WTC11 (cell line): ENCODE results near the gene FUT2. TPM values are rescaled to one million over a fixed set of nuclear protein-coding genes. Genes with fewer than 3 reads are reported as not detected.

Experiments
- ATAC-seq: fragments of 200-7000 bp; cut with Tn5 transposase; 2 replicates; pipeline ENCODE4 v1.10.0; 2021; ENCODE audit warnings: mild to moderate bottlenecking, moderate library complexity
- CTCF ChIA-PET: fragments of 300-600 bp; sonication (Branson Sonifier 250); formaldehyde crosslinking; loops from one replicate; lab custom pipeline; 2021; ENCODE audit warnings: antibody characterized with exemption; lab: Charles Lee
- POLR2A ChIA-PET: fragments of 350-600 bp; sonication (Branson Sonifier 250); formaldehyde crosslinking; loops from one replicate; lab custom pipeline; 2021; ENCODE audit warnings: antibody characterized with exemption; lab: Charles Lee
- DNase-seq: peaks from one replicate; pipeline ENCODE4 v3.0.0; 2021; ENCODE audit warnings: low spot score
- H3K27ac Mint-ChIP-seq: 2 replicates; pipeline ENCODE4 v1.8.0; 2021; ENCODE audit warnings: mixed read lengths
- H3K27me3 Mint-ChIP-seq: 2 replicates; pipeline ENCODE4 v1.8.0; 2021; ENCODE audit warnings: low read depth, mild to moderate bottlenecking, moderate library complexity, mixed read lengths
- H3K36me3 Mint-ChIP-seq: 2 replicates; pipeline ENCODE4 v1.8.0; 2021; ENCODE audit warnings: mixed read lengths
- H3K4me1 Mint-ChIP-seq: 2 replicates; pipeline ENCODE4 v1.8.0; 2022; ENCODE audit warnings: mixed read lengths
- H3K4me3 Mint-ChIP-seq: 2 replicates; pipeline ENCODE4 v1.8.0; 2021; ENCODE audit warnings: mild to moderate bottlenecking, moderate library complexity, mixed read lengths
- H3K9me3 Mint-ChIP-seq: 2 replicates; pipeline ENCODE4 v1.8.0; 2021; ENCODE audit warnings: mixed read lengths
- ATF2 ChIP-seq: sonication (generic); formaldehyde crosslinking; IDR thresholded peaks from 2 replicates; pipeline ENCODE4 v1.8.1; 2022; ENCODE audit warnings: low read depth, missing genetic modification reagents, borderline replicate concordance
- ATF3 ChIP-seq: sonication (generic); formaldehyde crosslinking; conservative IDR thresholded peaks from 2 replicates; pipeline ENCODE4 v1.8.1; 2022; ENCODE audit warnings: mild to moderate bottlenecking, missing genetic modification reagents
- ATF6 ChIP-seq: sonication (generic); formaldehyde crosslinking; IDR thresholded peaks from 2 replicates; pipeline ENCODE4 v1.8.1; 2023; ENCODE audit warnings: mild to moderate bottlenecking, missing genetic modification reagents
- CBFB ChIP-seq: sonication (generic); formaldehyde crosslinking; IDR thresholded peaks from 2 replicates; pipeline ENCODE4 v1.8.1; 2022; ENCODE audit warnings: mild to moderate bottlenecking, low read depth, missing genetic modification reagents
- FOXJ3 ChIP-seq: sonication (generic); formaldehyde crosslinking; IDR thresholded peaks from 2 replicates; pipeline ENCODE4 v1.9.0; 2021; ENCODE audit warnings: missing genetic modification reagents, mild to moderate bottlenecking, borderline replicate concordance
- GABPB1 ChIP-seq: sonication (generic); formaldehyde crosslinking; IDR thresholded peaks from 2 replicates; pipeline ENCODE4 v1.8.1; 2023; ENCODE audit warnings: mild to moderate bottlenecking, missing genetic modification reagents
- MAX ChIP-seq: sonication (generic); formaldehyde crosslinking; IDR thresholded peaks from 2 replicates; pipeline ENCODE4 v1.8.0; 2022; ENCODE audit warnings: mild to moderate bottlenecking, missing genetic modification reagents
- NFATC4 ChIP-seq: fragments of 250-450 bp; sonication (Bioruptor Pico); IDR thresholded peaks from 2 replicates; pipeline ENCODE4 v1.9.0; 2021; ENCODE audit warnings: mild to moderate bottlenecking
- NFYB ChIP-seq: sonication (generic); formaldehyde crosslinking; conservative IDR thresholded peaks from 2 replicates; pipeline ENCODE4 v1.8.0; 2022; ENCODE audit warnings: low read depth, missing genetic modification reagents
- OVOL2 ChIP-seq: fragments of 250-450 bp; sonication (Bioruptor Pico); IDR thresholded peaks from 2 replicates; pipeline ENCODE4 v1.9.0; 2021; ENCODE audit warnings: mild to moderate bottlenecking, borderline replicate concordance
- PREB ChIP-seq: sonication (generic); formaldehyde crosslinking; IDR thresholded peaks from 2 replicates; pipeline ENCODE4 v1.8.1; 2022; ENCODE audit warnings: mild to moderate bottlenecking, missing genetic modification reagents, moderate library complexity, borderline replicate concordance
- RELA ChIP-seq: sonication (generic); formaldehyde crosslinking; IDR thresholded peaks from 2 replicates; pipeline ENCODE4 v1.8.1; 2022; ENCODE audit warnings: missing genetic modification reagents, mild to moderate bottlenecking, borderline replicate concordance
- TP53 ChIP-seq: sonication (generic); formaldehyde crosslinking; IDR thresholded peaks from 2 replicates; pipeline ENCODE4 v1.8.1; 2023; ENCODE audit warnings: mild to moderate bottlenecking, missing genetic modification reagents
- ZMAT4 ChIP-seq: fragments of 250-450 bp; sonication (Bioruptor Pico); IDR thresholded peaks from 2 replicates; pipeline ENCODE4 v1.9.0; 2021; ENCODE audit warnings: mild to moderate bottlenecking
- total RNA-seq: library from RNA; stranded (reverse); gene quantifications from 3 replicates; pipeline ENCODE4 v1.2.3, GENCODE V29; 2021
- TF ChIP-seq, protein P1 (sequence below): sonication (generic); formaldehyde crosslinking; IDR thresholded peaks from 2 replicates; pipeline ENCODE4 v1.8.1; 2023; ENCODE audit warnings: mild to moderate bottlenecking, missing genetic modification reagents, borderline replicate concordance
- TF ChIP-seq, protein P2 (sequence below): sonication (generic); formaldehyde crosslinking; IDR thresholded peaks from 2 replicates; pipeline ENCODE4 v1.8.1; 2022; ENCODE audit warnings: missing genetic modification reagents, borderline replicate concordance

Gene FUT2
- total RNA-seq, 1 experiment from 2014 or later = 5.9 TPM

GRCh38 chr19:48746110-48746509, 50.3 kb downstream of the FUT2 start:
- Mint-ChIP-seq H3K9me3 (no peaks in the 10 kb centered on the region), H3K4me1 (peaks cover 28% of the 10 kb centered on the region), H3K36me3 (peaks cover 16% of the 10 kb centered on the region; the same call in 1 of the 2 replicates), H3K4me3 (peak overlapping the region; percentile 71), H3K27ac (peak overlapping the region; percentile 97), H3K27me3 (peaks cover 22% of the 10 kb centered on the region)
- no peak for TF ChIP-seq CBFB (CRISPR knock-in tag)
- TF ChIP-seq, protein P1, sequence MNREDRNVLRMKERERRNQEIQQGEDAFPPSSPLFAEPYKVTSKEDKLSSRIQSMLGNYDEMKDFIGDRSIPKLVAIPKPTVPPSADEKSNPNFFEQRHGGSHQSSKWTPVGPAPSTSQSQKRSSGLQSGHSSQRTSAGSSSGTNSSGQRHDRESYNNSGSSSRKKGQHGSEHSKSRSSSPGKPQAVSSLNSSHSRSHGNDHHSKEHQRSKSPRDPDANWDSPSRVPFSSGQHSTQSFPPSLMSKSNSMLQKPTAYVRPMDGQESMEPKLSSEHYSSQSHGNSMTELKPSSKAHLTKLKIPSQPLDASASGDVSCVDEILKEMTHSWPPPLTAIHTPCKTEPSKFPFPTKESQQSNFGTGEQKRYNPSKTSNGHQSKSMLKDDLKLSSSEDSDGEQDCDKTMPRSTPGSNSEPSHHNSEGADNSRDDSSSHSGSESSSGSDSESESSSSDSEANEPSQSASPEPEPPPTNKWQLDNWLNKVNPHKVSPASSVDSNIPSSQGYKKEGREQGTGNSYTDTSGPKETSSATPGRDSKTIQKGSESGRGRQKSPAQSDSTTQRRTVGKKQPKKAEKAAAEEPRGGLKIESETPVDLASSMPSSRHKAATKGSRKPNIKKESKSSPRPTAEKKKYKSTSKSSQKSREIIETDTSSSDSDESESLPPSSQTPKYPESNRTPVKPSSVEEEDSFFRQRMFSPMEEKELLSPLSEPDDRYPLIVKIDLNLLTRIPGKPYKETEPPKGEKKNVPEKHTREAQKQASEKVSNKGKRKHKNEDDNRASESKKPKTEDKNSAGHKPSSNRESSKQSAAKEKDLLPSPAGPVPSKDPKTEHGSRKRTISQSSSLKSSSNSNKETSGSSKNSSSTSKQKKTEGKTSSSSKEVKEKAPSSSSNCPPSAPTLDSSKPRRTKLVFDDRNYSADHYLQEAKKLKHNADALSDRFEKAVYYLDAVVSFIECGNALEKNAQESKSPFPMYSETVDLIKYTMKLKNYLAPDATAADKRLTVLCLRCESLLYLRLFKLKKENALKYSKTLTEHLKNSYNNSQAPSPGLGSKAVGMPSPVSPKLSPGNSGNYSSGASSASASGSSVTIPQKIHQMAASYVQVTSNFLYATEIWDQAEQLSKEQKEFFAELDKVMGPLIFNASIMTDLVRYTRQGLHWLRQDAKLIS (CRISPR knock-in tag) = no peak
- TF ChIP-seq ATF6 (CRISPR knock-in tag) = no peak
- no peak for TF ChIP-seq NFATC4 (CRISPR knock-in tag)
- TF ChIP-seq RELA (CRISPR knock-in tag) = no peak
- TF ChIP-seq GABPB1 (CRISPR knock-in tag) = no peak
- TF ChIP-seq PREB = no peak
- no peak for TF ChIP-seq ATF2 (CRISPR knock-in tag)
- TF ChIP-seq ZMAT4 (CRISPR knock-in tag) = no peak
- TF ChIP-seq TP53 (CRISPR knock-in tag) = no peak
- no peak for ATAC-seq
- CTCF ChIA-PET = interaction anchor here (1.0 to 3.4 kb wide), 9 partner anchors 8 to 247 kb away, joined by 3 to 14 read pairs (median 5); partner anchors contain the start of genes CA11, FUT2, GYS1 and RUVBL2
- DNase-seq = no peak
- POLR2A ChIA-PET = interaction anchor here (1.1 to 1.5 kb wide), 3 partner anchors 21 to 50 kb away, joined by 3 to 5 read pairs (median 5); partner anchors contain the start of gene FUT2

- peak within 1 kb of the TSS; percentile 71 for H3K4me3 Mint-ChIP-seq
- peaks cover 18% of the 10 kb centered on the region; the same call in 1 of the 2 replicates for H3K36me3 Mint-ChIP-seq
- ATAC-seq = peak; percentile 76
- ChIA-PET CTCF (interaction anchor here (0.5 to 3.4 kb wide), 15 partner anchors 8 to 699 kb away, joined by 3 to 14 read pairs (median 4); partner anchors contain the start of genes CA11, FUT2, GYS1 and KDELR1), POLR2A (interaction anchor here (1.0 to 1.5 kb wide), 5 partner anchors 8 to 51 kb away, joined by 3 to 5 read pairs (median 4); partner anchors contain the start of gene FUT2)
- peak; percentile 91 for DNase-seq
- H3K9me3 Mint-ChIP-seq = no peaks in the 10 kb centered on the region
- peaks cover 19% of the 10 kb centered on the region for H3K27me3 Mint-ChIP-seq
- H3K4me1 Mint-ChIP-seq = peaks cover 27% of the 10 kb centered on the region
- H3K27ac Mint-ChIP-seq = peak within 1 kb of the TSS; percentile 97
- TF ChIP-seq, protein P2, sequence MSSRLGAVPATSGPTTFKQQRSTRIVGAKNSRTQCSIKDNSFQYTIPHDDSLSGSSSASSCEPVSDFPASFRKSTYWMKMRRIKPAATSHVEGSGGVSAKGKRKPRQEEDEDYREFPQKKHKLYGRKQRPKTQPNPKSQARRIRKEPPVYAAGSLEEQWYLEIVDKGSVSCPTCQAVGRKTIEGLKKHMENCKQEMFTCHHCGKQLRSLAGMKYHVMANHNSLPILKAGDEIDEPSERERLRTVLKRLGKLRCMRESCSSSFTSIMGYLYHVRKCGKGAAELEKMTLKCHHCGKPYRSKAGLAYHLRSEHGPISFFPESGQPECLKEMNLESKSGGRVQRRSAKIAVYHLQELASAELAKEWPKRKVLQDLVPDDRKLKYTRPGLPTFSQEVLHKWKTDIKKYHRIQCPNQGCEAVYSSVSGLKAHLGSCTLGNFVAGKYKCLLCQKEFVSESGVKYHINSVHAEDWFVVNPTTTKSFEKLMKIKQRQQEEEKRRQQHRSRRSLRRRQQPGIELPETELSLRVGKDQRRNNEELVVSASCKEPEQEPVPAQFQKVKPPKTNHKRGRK (CRISPR knock-in tag) = no peak
- TF ChIP-seq NFYB (CRISPR knock-in tag) = peak; percentile 80
- no peak for TF ChIP-seq FOXJ3
- no peak for TF ChIP-seq MAX (CRISPR knock-in tag)
- no peak for TF ChIP-seq OVOL2 (CRISPR knock-in tag)
- TF ChIP-seq PREB = no peak
- no peak for TF ChIP-seq ATF3 (CRISPR knock-in tag)
These were observed 51.2 kb downstream of the FUT2 start, which contains the start of gene IZUMO1 for GRCh38 chr19:48746738-48747575. IZUMO1 (minus strand) TSS chr19:48746909; CDS start chr19:48745859, 1,050 bp downstream.
